Muscle of back (tissue), 11 donors: ENCODE results near the gene ACBD4. TPM values are rescaled to one million over a fixed set of nuclear protein-coding genes. Genes with fewer than 3 reads are reported as not detected.

Experiments
- DNase-seq, 3 donors: peaks; one replicate each; pipeline versions ENCODE4 v3.0.0 to v3.0.0-alpha.2; 2013
- polyA plus RNA-seq, 10 donors: library from polyadenylated mRNA; unstranded; fragments of 120-200 nt; gene quantifications; one replicate each; pipeline ENCODE4 v1.2.1, GENCODE V29; 2013; ENCODE audit not compliant: insufficient read length in 10 of 10

Gene ACBD4
- polyA plus RNA-seq, 10 donors = 3.9 to 7.0 (median 5.3) TPM

DNA sequence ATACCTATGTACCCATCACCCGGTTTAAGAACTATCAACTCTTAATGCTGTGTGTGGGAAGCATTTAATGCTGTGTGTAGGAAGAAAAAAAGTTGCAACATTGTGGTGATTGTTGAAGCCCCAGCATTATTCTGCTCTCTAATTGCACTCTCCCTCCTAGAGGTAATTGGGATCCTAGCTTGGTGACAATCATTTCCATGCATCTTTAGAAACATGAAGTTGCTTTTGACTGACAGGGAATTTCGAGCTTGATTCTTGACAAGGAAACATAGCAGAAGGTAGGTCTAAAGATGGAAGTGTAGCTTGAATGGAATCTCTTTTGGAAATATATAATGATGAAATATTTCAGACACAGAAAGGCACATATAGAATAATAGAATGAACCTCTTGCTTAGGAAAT is 53.5 kb downstream of the ACBD4 start:
- no peak for DNase-seq

DNA sequence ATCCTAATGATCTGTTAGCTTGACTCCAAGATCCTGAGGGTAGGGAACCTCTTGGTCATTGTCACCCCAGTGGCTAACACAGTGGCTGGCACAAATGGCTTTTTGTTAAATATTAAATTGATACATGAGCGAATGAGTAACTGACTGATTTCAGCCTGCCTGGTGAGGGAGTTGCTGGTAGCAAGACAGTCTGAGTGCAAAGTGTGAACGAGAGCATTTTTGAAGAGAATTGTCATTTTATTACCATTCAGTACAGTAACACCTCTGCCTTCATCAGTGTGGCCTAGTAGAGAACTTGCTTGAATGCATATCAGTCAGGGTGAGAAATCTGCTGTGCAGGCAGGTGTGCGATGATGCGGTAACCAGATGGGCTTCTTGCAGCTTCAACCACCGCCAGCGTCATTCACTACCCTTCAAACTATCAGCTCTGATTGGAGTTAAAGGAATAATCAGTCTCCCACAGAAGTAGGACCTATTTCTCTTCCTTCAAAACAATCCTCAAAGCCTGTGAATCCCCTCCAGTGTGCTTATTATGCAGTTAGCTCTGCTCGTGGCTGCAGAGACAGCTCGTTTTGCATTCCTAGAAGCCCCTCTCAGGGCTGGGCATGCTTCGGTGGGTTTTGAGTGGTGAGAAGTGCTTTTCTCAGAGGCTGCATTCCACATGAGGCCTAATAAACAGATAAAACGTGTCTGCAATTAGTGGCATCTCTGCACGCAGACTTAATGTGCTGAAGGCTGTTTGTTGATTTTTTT is 55.2 kb downstream of the ACBD4 start:
- DNase-seq = no peak

Other genes with a start within 250 kb of the ACBD4 start
- gene EFTUD2, start 236.2 kb upstream of the ACBD4 start, polyA plus RNA-seq = 10 to 100 TPM; 53.8 to 77.5 (median 64.4) TPM
- 1 to 10 TPM in 1 of 10 donors, under 1 TPM in 8, not detected in 1; 0.27 to 1.1 (median 0.38) TPM for gene GFAP, start 220.2 kb upstream of the ACBD4 start, polyA plus RNA-seq
- 10 to 100 TPM in 2 of 10 donors, 1 to 10 TPM in 8; 5.2 to 12.1 (median 7.3) TPM for gene KIF18B, start 187.9 kb upstream of the ACBD4 start, polyA plus RNA-seq
- gene C1QL1, start 167.4 kb upstream of the ACBD4 start, polyA plus RNA-seq = 1 to 10 TPM in 8 of 10 donors, under 1 TPM in 2; 0.74 to 6.4 (median 2.1) TPM
- gene DCAKD, start 84.1 kb upstream of the ACBD4 start, polyA plus RNA-seq = 10 to 100 TPM; 25.3 to 33.8 (median 27.1) TPM
- gene NMT1, start 74.4 kb upstream of the ACBD4 start, polyA plus RNA-seq = 10 to 100 TPM; 31.8 to 49.7 (median 38.3) TPM
- gene PLCD3, start 3.2 kb upstream of the ACBD4 start, polyA plus RNA-seq = 10 to 100 TPM; 20.3 to 38.5 (median 32.2) TPM
- gene HEXIM1, start 12.8 kb downstream of the ACBD4 start, polyA plus RNA-seq = 10 to 100 TPM; 16.6 to 26.6 (median 21.5) TPM
- 1 to 10 TPM; 4.9 to 9.4 (median 7.3) TPM for gene HEXIM2, start 26.2 kb downstream of the ACBD4 start, polyA plus RNA-seq
- gene FMNL1, start 86.2 kb downstream of the ACBD4 start, polyA plus RNA-seq = 10 to 100 TPM in 1 of 10 donors, 1 to 10 TPM in 9; 4.0 to 17.9 (median 5.7) TPM
- gene SPATA32, start 126.4 kb downstream of the ACBD4 start, polyA plus RNA-seq = under 1 TPM in 1 of 10 donors, not detected in 9; 0.14 TPM
- gene MAP3K14, start 181.3 kb downstream of the ACBD4 start, polyA plus RNA-seq = 1 to 10 TPM; 5.3 to 8.9 (median 8.0) TPM